ENCODE data around the gene FBXO39. TPM values are rescaled to one million over a fixed set of nuclear protein-coding genes. Genes with fewer than 3 reads are reported as not detected.

Gene FBXO39
- total and polyA plus RNA-seq, 2 of the 4 experiments (the other 2 are of a cell fraction) = not detected

- Histone ChIP-seq H4K20me1 (ENCODE audit: insufficient read depth, low read length) (no peaks in the 10 kb centered on the region), H3K23ac (ENCODE audit: low read depth, low read length) (no peak overlapping the region), H3K27me3 (ENCODE audit: control insufficient read depth, insufficient read depth, low read length) (peaks cover 11% of the 10 kb centered on the region), H3K79me1 (ENCODE audit: low read depth in 1 of 2, low read length in 2 of 2) (no peaks in the 10 kb centered on the region), H3K4me1 (ENCODE audit: control insufficient read depth, insufficient read depth, low read length) (no peaks in the 10 kb centered on the region), H2BK15ac (ENCODE audit: low read depth, low read length) (no peak overlapping the region), H3K4ac (ENCODE audit: low read depth, low read length) (no peak overlapping the region), H2BK20ac (ENCODE audit: low read depth, low read length) (no peak overlapping the region), H3K18ac (ENCODE audit: low read depth, low read length) (no peak overlapping the region), H3K4me2 (ENCODE audit: low read depth, low read length) (no peak overlapping the region), H3K9me3 (ENCODE audit: control insufficient read depth, insufficient read depth, low read length) (no peaks in the 10 kb centered on the region), H3K27ac (ENCODE audit: insufficient read depth, low read length) (no peak overlapping the region), H3K4me3 (ENCODE audit: insufficient read depth, low read depth, low read length) (no peak overlapping the region), H2AK9ac (replicated peaks; ENCODE audit: low read depth, low read length, poor library complexity) (no peak overlapping the region), H2BK5ac (ENCODE audit: low read depth, low read length, poor library complexity, severe bottlenecking) (no peak overlapping the region), H2AK5ac (ENCODE audit: low read depth, low read length) (no peak overlapping the region), H2BK120ac (ENCODE audit: low read depth, low read length) (no peak overlapping the region), H3K9ac (ENCODE audit: low read depth, low read length) (no peak overlapping the region), H3K9me1 (ENCODE audit: insufficient read depth, low read length) (no peaks in the 10 kb centered on the region), H4K8ac (ENCODE audit: low read depth in 2 of 2, low read length in 2 of 2) (no peak overlapping the region), H3K36me3 (ENCODE audit: control insufficient read depth, insufficient read depth, low read length) (no peaks in the 10 kb centered on the region), H4K5ac (ENCODE audit: low read depth, low read length) (no peak overlapping the region), H3K56ac (ENCODE audit: extremely low read depth, insufficient read depth, low read length) (no peak overlapping the region), H3K14ac (replicated peaks; ENCODE audit: low read depth, low read length) (no peak overlapping the region), H4K91ac (ENCODE audit: insufficient read depth, low read depth, low read length) (no peak overlapping the region), H2AFZ (replicated peaks; ENCODE audit: low read length, poor library complexity) (no peak overlapping the region)
- DNase-seq = no peak
- no TSS peak for BruUV-seq (replicated peaks)
- no CpG with 5 or more reads among the region's 2 CpGs for WGBS, 2 experiments (ENCODE audit: extremely low coverage in 2 of 2, insufficient read length in 1 of 2)
- dilution Hi-C loops (cut with HindIII; ENCODE audit: low sequenced_read_pairs, unreplicated experiment) (no loop called here), in situ Hi-C loops (cut with MboI; ENCODE audit: low sequenced_read_pairs) (loop anchor here (10.0 kb wide), 1 partner anchor 132 kb away; no protein-coding TSS in a partner anchor), intact Hi-C loops (cut with micrococcal nuclease) (no loop called here)
- no peak for TF ChIP-seq BHLHE40 (IDR thresholded peaks at IDR 0.05; ENCODE audit: low read depth, low read length)
- TF ChIP-seq MAFK (IDR thresholded peaks at IDR 0.05; ENCODE audit: low read depth, low read length) = no peak
- no peak for TF ChIP-seq MXI1 (IDR thresholded peaks at IDR 0.05; ENCODE audit: borderline replicate concordance, low read depth, low read length)
- TF ChIP-seq FOS (IDR thresholded peaks at IDR 0.05; ENCODE audit: low read depth, low read length) = no peak
- TF ChIP-seq CTCF (conservative IDR thresholded peaks at IDR 0.05; ENCODE audit: low read depth, low read length) = no peak
- ChIA-PET CTCF (no interaction called here), POLR2A (ENCODE audit: unreplicated experiment) (no interaction called here)
- no peak for ATAC-seq (ENCODE audit: low read depth)
These were observed 21.0 kb downstream of the FBXO39 start for GRCh38 chr17:6796887-6797490.
